ENCODE results near the gene CNTN4.
A peak's percentile ranks its signal among the peaks of the same experiment; 100 is the strongest.

Gene CNTN4

GRCh38 chr3:2558796-2559195, 460.1 kb downstream of the CNTN4 start:
- Mint-ChIP-seq H3K27ac (no peak overlapping the region), H3K9me3 (no peaks in the 10 kb centered on the region), H3K4me3 (no peak overlapping the region)

GRCh38 chr3:2567451-2567850, 468.8 kb downstream of the CNTN4 start:
- TF ChIP-seq CTCF (IDR thresholded peaks at IDR 0.05) = no peak
- no peaks in the 10 kb centered on the region for H3K36me3 Mint-ChIP-seq (ENCODE audit: low read depth)
- peaks cover 6% of the 10 kb centered on the region for H3K27me3 Mint-ChIP-seq (ENCODE audit: low read depth, poor library complexity)
- H3K4me3 Mint-ChIP-seq = no peak overlapping the region
- no peaks in the 10 kb centered on the region for H3K9me3 Mint-ChIP-seq
- peak overlapping the region; percentile 26 for H3K27ac Mint-ChIP-seq
- H3K4me1 Mint-ChIP-seq = peaks cover 25% of the 10 kb centered on the region
- DNase-seq = no peak

More at GRCh38 chr3:2558796-2559195, 460.1 kb downstream of the CNTN4 start:
- no peak for DNase-seq
- H3K4me1 Mint-ChIP-seq = no peaks in the 10 kb centered on the region
- H3K36me3 Mint-ChIP-seq (ENCODE audit: low read depth) = no peaks in the 10 kb centered on the region
- no peak for TF ChIP-seq CTCF (IDR thresholded peaks at IDR 0.05)
- peaks cover 3% of the 10 kb centered on the region for H3K27me3 Mint-ChIP-seq (ENCODE audit: low read depth, poor library complexity)

GRCh38 chr3:2568156-2568555, 469.5 kb downstream of the CNTN4 start:
- no peak for TF ChIP-seq CTCF (IDR thresholded peaks at IDR 0.05)
- H3K9me3 Mint-ChIP-seq = no peaks in the 10 kb centered on the region
- peak overlapping the region; percentile 26 for H3K27ac Mint-ChIP-seq
- H3K27me3 Mint-ChIP-seq (ENCODE audit: low read depth, poor library complexity) = peaks cover 6% of the 10 kb centered on the region
- DNase-seq = no peak
- H3K4me3 Mint-ChIP-seq = no peak overlapping the region
- H3K4me1 Mint-ChIP-seq = peaks cover 27% of the 10 kb centered on the region
- no peaks in the 10 kb centered on the region for H3K36me3 Mint-ChIP-seq (ENCODE audit: low read depth)

GRCh38 chr3:2568929-2569328, 470.3 kb downstream of the CNTN4 start:
- H3K27me3 Mint-ChIP-seq (ENCODE audit: low read depth, poor library complexity) = peaks cover 6% of the 10 kb centered on the region
- H3K4me3 Mint-ChIP-seq = no peak overlapping the region
- no peak for TF ChIP-seq CTCF (IDR thresholded peaks at IDR 0.05)
- no peak for DNase-seq
- H3K36me3 Mint-ChIP-seq (ENCODE audit: low read depth) = no peaks in the 10 kb centered on the region
- peaks cover 31% of the 10 kb centered on the region for H3K4me1 Mint-ChIP-seq
- H3K9me3 Mint-ChIP-seq = no peaks in the 10 kb centered on the region
- no peak overlapping the region for H3K27ac Mint-ChIP-seq

GRCh38 chr3:2577571-2577970, 478.9 kb downstream of the CNTN4 start:
- Mint-ChIP-seq H3K4me1 (peaks cover 11% of the 10 kb centered on the region), H3K27me3 (ENCODE audit: low read depth, poor library complexity) (peaks cover 3% of the 10 kb centered on the region), H3K36me3 (ENCODE audit: low read depth) (no peaks in the 10 kb centered on the region), H3K9me3 (no peaks in the 10 kb centered on the region), H3K4me3 (no peak overlapping the region), H3K27ac (no peak overlapping the region)
- DNase-seq = no peak
- TF ChIP-seq CTCF (IDR thresholded peaks at IDR 0.05) = no peak

GRCh38 chr3:2578560-2578959, 479.9 kb downstream of the CNTN4 start:
- H3K9me3 Mint-ChIP-seq = no peaks in the 10 kb centered on the region
- no peak for TF ChIP-seq CTCF (IDR thresholded peaks at IDR 0.05)
- no peak overlapping the region for H3K27ac Mint-ChIP-seq
- peaks cover 3% of the 10 kb centered on the region for H3K27me3 Mint-ChIP-seq (ENCODE audit: low read depth, poor library complexity)
- H3K4me3 Mint-ChIP-seq = no peak overlapping the region
- DNase-seq = no peak
- H3K36me3 Mint-ChIP-seq (ENCODE audit: low read depth) = no peaks in the 10 kb centered on the region
- H3K4me1 Mint-ChIP-seq = peaks cover 5% of the 10 kb centered on the region

Data from nephron progenitor cell (in vitro differentiated cells).